ENCODE results near the gene NISCH.

NISCH gene

DNA sequence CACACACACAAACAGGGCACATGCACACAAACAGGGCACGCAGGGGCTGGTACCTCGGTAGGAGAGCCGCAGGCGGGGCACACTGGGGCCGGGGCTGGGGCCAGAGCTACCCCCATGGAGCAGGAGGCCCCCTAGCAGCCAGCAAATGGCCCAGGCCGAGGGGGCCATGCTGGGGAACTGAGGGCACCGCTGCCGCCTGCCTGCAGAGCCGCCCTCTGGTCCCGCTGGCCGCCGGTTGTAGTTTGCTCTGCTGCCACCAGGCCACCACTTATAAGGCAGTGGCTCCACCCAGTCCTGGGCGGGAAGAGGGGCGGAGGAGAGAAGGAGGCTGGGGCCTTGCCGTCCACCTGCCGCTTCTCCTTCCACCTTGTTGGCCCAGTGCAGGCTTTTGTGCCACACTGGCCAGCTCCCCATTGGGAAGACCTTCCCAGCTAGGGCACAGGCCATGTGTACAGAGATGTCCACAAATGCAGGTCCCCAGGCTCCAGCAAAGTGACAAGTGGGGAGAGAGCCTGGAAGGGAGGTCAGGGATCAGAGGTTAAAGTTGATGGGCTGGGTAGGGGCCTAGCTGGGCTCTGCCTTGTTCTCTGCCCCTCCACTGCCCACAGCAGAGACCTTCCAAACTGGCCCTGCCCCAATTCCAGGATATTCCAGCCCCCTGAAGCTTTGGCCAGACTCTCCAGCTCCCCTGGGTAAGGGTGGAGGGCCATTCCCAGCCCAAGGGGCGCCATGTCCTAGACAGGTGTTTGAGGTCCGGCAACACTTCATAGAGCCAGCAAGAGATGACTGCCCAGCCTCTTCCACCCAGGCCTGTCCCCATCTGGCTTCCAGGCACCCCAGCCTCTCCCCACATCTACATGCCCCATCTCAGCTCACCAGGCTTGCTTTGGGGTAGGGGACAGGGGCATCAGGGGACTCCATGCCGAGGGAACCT lies 10.3 kb upstream of the NISCH start, which contains the start of gene SEMA3G:
TSS of gene SEMA3G (minus strand) at position 244 of the 934 bp plus-strand sequence. CDS start at position 168, 76 bp downstream.
- no peak within 1 kb of the TSS for H2BK5ac ChIP-seq (ENCODE audit: low read depth, low read length, poor library complexity, severe bottlenecking)
- peak within 1 kb of the TSS; percentile 64 for H2AFZ ChIP-seq (ENCODE audit: low read depth, low read length)
- peak within 1 kb of the TSS in 1 of 2 experiments; percentile 91 for H3K14ac ChIP-seq (ENCODE audit: low read length in 2 of 2)
- no peak within 1 kb of the TSS for H3K23ac ChIP-seq (ENCODE audit: low read length in 2 of 2)
- no peak within 1 kb of the TSS for H3K27ac ChIP-seq (ENCODE audit: low read length, poor library complexity, severe bottlenecking)
- DNase-seq, result peak; percentile 73
- 27% methylated on average over 19 of the region's 19 CpGs for WGBS
- no peak within 1 kb of the TSS for H4K91ac ChIP-seq (ENCODE audit: low read length)
- H3K18ac ChIP-seq (ENCODE audit: low read depth in 1 of 2, low read length in 2 of 2), result peak within 1 kb of the TSS in 1 of 2 experiments; percentile 30
- H2BK120ac ChIP-seq (ENCODE audit: low read depth, low read length), result no peak within 1 kb of the TSS
- H3K4me1 ChIP-seq (ENCODE audit: control insufficient read depth, insufficient read depth, low read depth, low read length), result peaks cover 11% of the 10 kb centered on the region
- no peaks in the 10 kb centered on the region for H3K79me1 ChIP-seq (replicated peaks; ENCODE audit: low read length, poor library complexity, severe bottlenecking)
- no peak within 1 kb of the TSS for H3K4me3 ChIP-seq (ENCODE audit: insufficient read depth in 1 of 2, low read depth in 1 of 2, low read length in 2 of 2)
- H3K36me3 ChIP-seq (ENCODE audit: control insufficient read depth in 1 of 2, insufficient read depth in 2 of 2, low read depth in 1 of 2, low read length in 2 of 2), result no peaks in the 10 kb centered on the region
- H3K9me3 ChIP-seq (ENCODE audit: control insufficient read depth, low read length), result no peaks in the 10 kb centered on the region
- no peak within 1 kb of the TSS for H3K9ac ChIP-seq (ENCODE audit: low read length)
- H2AK5ac ChIP-seq (ENCODE audit: low read length, severe bottlenecking), result no peak within 1 kb of the TSS
- no peak within 1 kb of the TSS for H3K4me2 ChIP-seq (ENCODE audit: low read length, poor library complexity, severe bottlenecking)
- no peak within 1 kb of the TSS for H3K4ac ChIP-seq (ENCODE audit: low read depth in 1 of 2, low read length in 2 of 2)
- H4K8ac ChIP-seq (ENCODE audit: low read length), result peak within 1 kb of the TSS; percentile 57
- H2BK15ac ChIP-seq (ENCODE audit: low read depth, poor library complexity, severe bottlenecking), result peak within 1 kb of the TSS; percentile 31
- peaks cover 0 to 10% of the 10 kb centered on the region in 2 experiments for H3K27me3 ChIP-seq (ENCODE audit: control insufficient read depth in 1 of 2, insufficient read depth in 1 of 2, low read length in 2 of 2)
- no peak within 1 kb of the TSS for H2BK12ac ChIP-seq (ENCODE audit: low read length in 2 of 2)

DNA sequence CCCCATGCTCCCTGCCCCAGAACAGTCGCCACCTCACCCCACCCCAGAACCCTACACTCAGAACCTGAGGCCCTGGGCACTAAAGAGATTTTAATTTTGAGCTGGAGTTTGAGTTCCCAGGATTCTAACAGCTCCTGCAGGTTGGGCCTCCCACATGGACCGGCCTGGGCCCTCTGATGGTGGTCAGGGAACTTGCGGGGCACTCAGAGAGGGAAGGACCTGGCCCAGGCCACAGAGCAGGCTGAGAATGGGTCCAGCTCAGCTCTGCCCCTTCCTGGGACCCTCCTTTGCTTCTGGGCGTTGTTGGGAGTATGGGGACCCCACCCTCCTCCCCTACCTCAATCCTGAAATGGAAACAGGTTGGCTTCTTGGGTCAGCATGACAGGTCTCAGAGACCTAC lies 9.4 kb upstream of the NISCH start:
- no peak overlapping the region for H2BK5ac ChIP-seq (ENCODE audit: low read depth, low read length, poor library complexity, severe bottlenecking)
- no peak for DNase-seq

DNA sequence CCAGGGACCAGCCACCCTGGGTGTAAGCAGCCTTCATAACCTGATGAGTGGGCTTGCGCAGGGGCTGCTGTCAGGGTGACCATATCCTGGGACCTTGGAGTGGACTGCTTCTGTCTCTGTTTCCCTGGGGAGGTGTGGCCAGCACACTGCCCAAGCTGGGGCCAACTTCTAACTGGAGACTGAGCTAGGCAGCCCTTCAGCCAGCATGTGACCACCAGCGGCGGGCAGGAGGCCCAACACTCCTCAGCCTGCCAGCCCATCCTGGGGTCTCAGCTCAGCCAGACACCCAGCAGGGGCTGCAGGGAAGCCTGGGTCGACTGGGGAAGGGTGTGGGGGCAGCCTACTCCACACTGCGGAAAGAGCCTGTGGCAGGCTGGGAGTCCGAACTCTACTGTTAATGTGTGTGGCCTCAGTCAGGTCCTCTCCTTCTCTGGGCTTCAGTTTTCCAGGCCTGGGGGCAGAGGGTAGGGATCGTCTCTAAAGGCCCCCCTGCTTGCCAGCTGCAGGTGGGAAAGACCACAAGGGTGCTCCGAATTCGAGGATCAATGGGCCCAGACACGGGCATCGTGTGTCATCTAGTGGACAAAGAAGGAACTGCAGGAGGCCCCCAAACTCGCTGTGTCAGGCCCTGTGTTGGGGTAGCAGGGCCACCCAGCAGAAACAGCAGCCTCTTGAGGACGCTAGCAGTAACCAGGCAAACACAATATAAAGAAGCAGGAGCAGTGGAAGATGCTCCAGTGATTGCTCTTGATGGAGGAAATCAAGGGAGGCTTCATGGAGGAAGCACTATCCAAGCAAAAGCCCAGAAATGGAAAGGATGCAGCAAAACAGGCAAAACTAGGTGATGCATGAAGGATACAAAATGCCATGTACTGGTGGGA lies 8.5 kb upstream of the NISCH start:
- no peak overlapping the region for H4K91ac ChIP-seq (ENCODE audit: low read length)
- H3K4me2 ChIP-seq (ENCODE audit: low read length, poor library complexity, severe bottlenecking), result no peak overlapping the region
- H2BK15ac ChIP-seq (ENCODE audit: low read depth, poor library complexity, severe bottlenecking), result no peak overlapping the region
- H3K4ac ChIP-seq (ENCODE audit: low read depth in 1 of 2, low read length in 2 of 2), result no peak overlapping the region
- H2AK5ac ChIP-seq (ENCODE audit: low read length, severe bottlenecking), result no peak overlapping the region
- no peak overlapping the region for H3K14ac ChIP-seq (ENCODE audit: low read length in 2 of 2)
- H3K9me3 ChIP-seq (ENCODE audit: control insufficient read depth, low read length), result no peaks in the 10 kb centered on the region
- no peak overlapping the region for H4K8ac ChIP-seq (ENCODE audit: low read length)
- H2BK5ac ChIP-seq (ENCODE audit: low read depth, low read length, poor library complexity, severe bottlenecking), result no peak overlapping the region
- peak; percentile 67 for DNase-seq
- no peaks in the 10 kb centered on the region for H3K36me3 ChIP-seq (ENCODE audit: control insufficient read depth in 1 of 2, insufficient read depth in 2 of 2, low read depth in 1 of 2, low read length in 2 of 2)
- no peak overlapping the region for H3K4me3 ChIP-seq (ENCODE audit: insufficient read depth in 1 of 2, low read depth in 1 of 2, low read length in 2 of 2)
- H2AFZ ChIP-seq (ENCODE audit: low read depth, low read length), result no peak overlapping the region
- H3K27me3 ChIP-seq (ENCODE audit: control insufficient read depth in 1 of 2, insufficient read depth in 1 of 2, low read length in 2 of 2), result peaks cover 0 to 10% of the 10 kb centered on the region in 2 experiments
- no peak overlapping the region for H3K23ac ChIP-seq (ENCODE audit: low read length in 2 of 2)
- H3K4me1 ChIP-seq (ENCODE audit: control insufficient read depth, insufficient read depth, low read depth, low read length), result peaks cover 19% of the 10 kb centered on the region
- H2BK12ac ChIP-seq (ENCODE audit: low read length in 2 of 2), result no peak overlapping the region
- H3K18ac ChIP-seq (ENCODE audit: low read depth in 1 of 2, low read length in 2 of 2), result no peak overlapping the region
- no peak overlapping the region for H3K9ac ChIP-seq (ENCODE audit: low read length)
- H3K27ac ChIP-seq (ENCODE audit: low read length, poor library complexity, severe bottlenecking), result no peak overlapping the region
- 40% methylated on average over 13 of the region's 13 CpGs for WGBS
- H3K79me1 ChIP-seq (replicated peaks; ENCODE audit: low read length, poor library complexity, severe bottlenecking), result no peaks in the 10 kb centered on the region
- H2BK120ac ChIP-seq (ENCODE audit: low read depth, low read length), result no peak overlapping the region

More for the DNA sequence above, 9.4 kb upstream of the NISCH start:
- peaks cover 19% of the 10 kb centered on the region for H3K4me1 ChIP-seq (ENCODE audit: control insufficient read depth, insufficient read depth, low read depth, low read length)
- no peak overlapping the region for H3K14ac ChIP-seq (ENCODE audit: low read length in 2 of 2)
- peak overlapping the region; percentile 7 for H4K91ac ChIP-seq (ENCODE audit: low read length)
- no peak overlapping the region for H3K4me3 ChIP-seq (ENCODE audit: insufficient read depth in 1 of 2, low read depth in 1 of 2, low read length in 2 of 2)
- H2BK12ac ChIP-seq (ENCODE audit: low read length in 2 of 2), result no peak overlapping the region
- 60% methylated on average over 3 of the region's 4 CpGs for WGBS
- no peaks in the 10 kb centered on the region for H3K36me3 ChIP-seq (ENCODE audit: control insufficient read depth in 1 of 2, insufficient read depth in 2 of 2, low read depth in 1 of 2, low read length in 2 of 2)
- no peaks in the 10 kb centered on the region for H3K9me3 ChIP-seq (ENCODE audit: control insufficient read depth, low read length)
- H3K4ac ChIP-seq (ENCODE audit: low read depth in 1 of 2, low read length in 2 of 2), result no peak overlapping the region
- no peaks in the 10 kb centered on the region for H3K79me1 ChIP-seq (replicated peaks; ENCODE audit: low read length, poor library complexity, severe bottlenecking)
- no peak overlapping the region for H3K18ac ChIP-seq (ENCODE audit: low read depth in 1 of 2, low read length in 2 of 2)
- H3K9ac ChIP-seq (ENCODE audit: low read length), result no peak overlapping the region
- H2AFZ ChIP-seq (ENCODE audit: low read depth, low read length), result no peak overlapping the region
- no peak overlapping the region for H3K23ac ChIP-seq (ENCODE audit: low read length in 2 of 2)
- no peak overlapping the region for H3K27ac ChIP-seq (ENCODE audit: low read length, poor library complexity, severe bottlenecking)
- no peak overlapping the region for H4K8ac ChIP-seq (ENCODE audit: low read length)
- H2BK120ac ChIP-seq (ENCODE audit: low read depth, low read length), result no peak overlapping the region
- H2BK15ac ChIP-seq (ENCODE audit: low read depth, poor library complexity, severe bottlenecking), result no peak overlapping the region
- H3K27me3 ChIP-seq (ENCODE audit: control insufficient read depth in 1 of 2, insufficient read depth in 1 of 2, low read length in 2 of 2), result peaks cover 0 to 10% of the 10 kb centered on the region in 2 experiments
- no peak overlapping the region for H2AK5ac ChIP-seq (ENCODE audit: low read length, severe bottlenecking)
- H3K4me2 ChIP-seq (ENCODE audit: low read length, poor library complexity, severe bottlenecking), result no peak overlapping the region

Data from mesenchymal stem cell (in vitro differentiated cells and primary cell).